Medulla oblongata (tissue), 1 donor: ENCODE measurements around the gene MECP2.
"Not testable (repeated sequence)": the region's sequence is repeated elsewhere in the genome, so short reads cannot be mapped to it uniquely, and the experiment has no call there.

Experiments
- DNase-seq: peaks from one replicate; pipeline ENCODE4 v3.0.0-alpha.2; 2015; ENCODE audit errors: extremely low spot score

MECP2 gene

DNA sequence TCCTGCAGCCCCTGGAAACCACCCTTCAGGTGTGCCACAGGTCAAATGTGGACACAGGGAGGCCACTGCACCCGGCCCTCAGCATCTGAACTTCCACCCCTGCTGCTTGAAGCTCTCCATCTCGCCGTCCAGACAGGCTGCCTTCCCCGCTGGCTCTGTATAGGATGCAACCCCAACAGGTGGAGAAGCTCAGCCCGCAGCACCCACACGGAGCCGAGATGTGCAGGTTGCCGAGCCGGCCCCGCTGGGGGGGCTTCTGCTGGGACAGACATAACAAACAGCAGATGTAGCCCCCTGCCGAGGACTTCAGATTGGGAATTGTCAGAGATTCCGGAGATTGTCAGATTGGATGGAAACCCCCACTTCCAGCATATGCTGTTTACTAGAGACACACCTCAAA, 104.4 kb downstream of the MECP2 start:
- no peak for DNase-seq

DNA sequence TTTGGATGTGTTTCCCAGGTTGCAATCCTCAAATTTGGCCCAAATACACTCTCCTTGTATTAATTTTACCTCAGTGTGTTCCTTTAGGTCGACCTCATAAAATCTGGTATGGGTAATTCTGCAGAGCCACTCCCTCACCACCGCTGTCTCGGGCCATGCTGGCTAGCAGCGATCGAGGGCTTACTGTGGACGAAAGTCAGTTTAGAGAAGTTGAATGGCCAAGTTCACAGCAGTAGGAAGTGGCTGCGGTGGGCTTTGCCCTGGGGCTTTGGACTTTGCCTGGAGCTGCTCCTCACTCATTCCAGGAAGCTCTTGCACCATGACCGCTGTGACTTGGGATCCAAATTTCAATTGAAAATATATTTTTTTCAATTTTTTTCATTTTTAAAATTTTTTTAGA, 105.3 kb downstream of the MECP2 start:
- DNase-seq, result no peak

DNA sequence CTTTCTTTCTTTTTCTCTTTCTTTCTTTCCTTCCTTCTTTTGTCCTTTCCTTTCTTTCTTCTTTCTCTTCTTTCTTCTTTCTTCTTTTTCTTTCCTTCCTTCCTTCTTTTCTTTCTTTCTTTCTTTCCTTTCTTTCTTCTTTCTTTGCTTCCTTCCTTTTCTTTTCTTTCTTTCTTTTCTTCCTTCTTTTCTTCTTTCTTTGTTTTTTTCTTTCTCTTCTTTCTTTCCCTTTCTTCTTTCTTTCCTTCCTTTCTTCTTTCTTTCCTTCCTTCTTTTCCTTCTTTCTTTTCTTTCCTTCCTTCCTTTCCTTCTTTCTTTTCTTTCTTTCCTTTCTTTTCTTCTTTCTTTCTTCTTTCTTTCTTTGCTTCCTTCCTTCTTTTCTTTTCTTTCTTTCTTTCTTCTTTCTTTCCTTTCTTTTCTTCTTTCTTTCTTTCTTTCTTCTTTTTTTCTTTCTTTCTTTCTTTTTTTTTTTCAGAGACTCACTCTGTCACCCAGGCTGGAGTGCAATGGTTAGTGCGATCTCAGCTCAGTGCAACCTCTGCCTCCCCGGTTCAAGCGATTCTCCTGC, 106.4 kb downstream of the MECP2 start:
- no peak for DNase-seq

DNA sequence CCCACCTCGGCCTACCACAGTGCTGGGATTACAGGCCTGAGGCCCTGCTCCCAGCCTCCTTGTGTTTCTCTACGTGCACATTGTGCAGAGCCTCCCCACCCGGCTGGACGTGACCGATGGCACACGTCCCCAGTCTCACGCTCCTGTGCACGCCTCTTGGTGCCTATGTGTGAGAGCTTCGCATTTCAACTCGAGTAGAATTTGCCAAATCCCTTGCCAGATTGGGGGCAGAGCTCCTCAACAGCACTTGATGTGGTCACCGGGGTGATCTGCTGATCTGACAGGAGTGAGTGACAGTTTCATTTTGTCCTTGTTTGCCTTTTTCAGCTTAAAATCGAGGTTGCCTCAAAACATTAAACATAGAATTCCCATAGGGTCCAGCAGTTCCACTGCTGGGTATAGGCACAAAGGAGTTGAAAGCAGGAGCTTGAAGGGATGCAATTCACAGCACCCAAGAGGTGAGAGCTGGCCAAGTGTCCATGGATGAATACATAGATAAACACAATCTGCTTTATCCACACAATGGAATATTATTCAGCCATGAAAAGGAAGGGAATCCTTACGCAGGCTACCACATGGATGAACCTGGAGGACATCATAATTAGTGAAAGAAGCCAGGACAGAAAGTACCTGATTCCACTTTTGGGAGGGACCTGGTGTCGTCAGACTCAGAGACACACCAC, 107.4 kb downstream of the MECP2 start:
- no peak for DNase-seq

DNA sequence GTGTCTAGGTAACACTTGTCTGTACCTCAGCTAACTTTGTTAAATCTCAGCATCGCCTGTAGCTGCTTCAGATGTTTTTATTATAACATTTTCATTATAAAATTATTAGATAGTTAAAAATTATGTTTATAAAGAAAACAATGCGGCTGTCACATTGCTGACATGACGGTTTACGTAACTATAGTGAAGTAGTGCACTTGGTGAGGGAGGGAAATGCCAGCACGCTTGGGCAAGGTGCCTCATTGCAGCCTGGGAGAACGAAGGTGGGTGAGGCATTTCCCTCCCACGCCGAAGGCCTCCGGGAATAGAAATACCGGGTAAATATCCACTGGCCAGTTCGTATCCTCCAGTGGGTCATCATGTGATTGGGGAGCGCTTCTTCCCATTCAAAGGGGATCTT, 109.0 kb downstream of the MECP2 start:
- DNase-seq, result no peak

DNA sequence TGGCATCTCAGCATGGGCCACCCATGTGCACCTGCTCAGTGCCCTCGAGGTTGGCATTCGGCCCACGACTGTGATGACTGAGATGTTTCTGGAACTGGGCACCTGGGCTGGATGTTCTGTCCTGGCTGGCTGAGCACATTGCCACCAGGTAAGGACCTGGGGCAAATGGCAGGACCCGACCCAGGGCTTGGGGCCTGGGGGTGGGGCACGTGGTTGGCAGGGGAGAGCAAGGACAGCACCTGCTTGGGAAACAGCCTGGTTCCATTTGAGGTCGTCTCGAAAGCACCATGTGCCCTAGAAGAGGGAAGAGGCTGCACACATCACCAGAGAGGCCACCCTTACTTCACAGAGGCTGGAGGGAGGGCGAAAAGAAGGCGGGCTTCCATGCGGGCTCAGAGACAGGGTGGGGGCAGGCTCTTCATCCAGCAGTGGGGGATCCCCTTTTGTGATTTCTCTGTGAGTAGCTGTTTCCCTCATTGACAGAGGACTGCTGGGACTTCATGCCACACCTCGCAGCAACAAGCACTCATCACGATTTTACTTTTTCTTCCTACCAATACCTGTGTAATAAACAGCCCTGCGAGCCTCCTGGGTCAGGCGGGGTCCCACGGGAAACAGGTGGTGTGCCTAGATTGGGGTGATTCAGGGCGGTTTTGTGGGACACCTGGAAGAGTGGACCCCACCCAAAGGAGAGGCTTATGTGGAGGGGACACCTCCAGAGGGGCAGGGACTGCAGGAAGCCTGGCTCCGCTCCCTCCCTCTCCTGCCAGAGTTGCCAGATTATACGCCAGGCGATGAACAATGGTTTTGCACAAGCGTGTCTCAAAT, 113.0 kb downstream of the MECP2 start:
- DNase-seq, result no peak

DNA sequence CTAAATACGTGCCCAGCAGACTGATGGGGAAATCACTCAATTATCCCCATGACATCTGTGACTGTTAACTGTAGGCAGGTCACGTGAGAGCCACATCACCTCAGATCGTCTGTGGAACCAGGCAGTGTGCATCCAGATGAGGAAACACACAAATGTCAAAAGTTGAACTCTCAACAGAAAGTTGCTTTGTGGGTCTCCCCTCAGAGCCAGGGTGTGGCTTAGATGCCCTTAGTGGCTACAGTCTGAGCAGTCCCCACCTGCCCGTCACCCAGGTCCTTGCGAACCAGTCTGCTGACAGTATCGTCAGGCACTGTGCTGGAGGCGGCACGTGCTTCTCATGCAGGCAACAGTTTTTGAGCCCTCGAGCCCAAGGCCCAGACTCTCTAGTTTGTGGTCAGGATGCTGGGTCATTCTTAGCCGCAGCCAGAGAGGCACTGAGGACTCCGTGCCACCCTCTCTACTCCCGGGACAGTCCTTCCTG, 114.2 kb downstream of the MECP2 start:
- DNase-seq, result no peak

DNA sequence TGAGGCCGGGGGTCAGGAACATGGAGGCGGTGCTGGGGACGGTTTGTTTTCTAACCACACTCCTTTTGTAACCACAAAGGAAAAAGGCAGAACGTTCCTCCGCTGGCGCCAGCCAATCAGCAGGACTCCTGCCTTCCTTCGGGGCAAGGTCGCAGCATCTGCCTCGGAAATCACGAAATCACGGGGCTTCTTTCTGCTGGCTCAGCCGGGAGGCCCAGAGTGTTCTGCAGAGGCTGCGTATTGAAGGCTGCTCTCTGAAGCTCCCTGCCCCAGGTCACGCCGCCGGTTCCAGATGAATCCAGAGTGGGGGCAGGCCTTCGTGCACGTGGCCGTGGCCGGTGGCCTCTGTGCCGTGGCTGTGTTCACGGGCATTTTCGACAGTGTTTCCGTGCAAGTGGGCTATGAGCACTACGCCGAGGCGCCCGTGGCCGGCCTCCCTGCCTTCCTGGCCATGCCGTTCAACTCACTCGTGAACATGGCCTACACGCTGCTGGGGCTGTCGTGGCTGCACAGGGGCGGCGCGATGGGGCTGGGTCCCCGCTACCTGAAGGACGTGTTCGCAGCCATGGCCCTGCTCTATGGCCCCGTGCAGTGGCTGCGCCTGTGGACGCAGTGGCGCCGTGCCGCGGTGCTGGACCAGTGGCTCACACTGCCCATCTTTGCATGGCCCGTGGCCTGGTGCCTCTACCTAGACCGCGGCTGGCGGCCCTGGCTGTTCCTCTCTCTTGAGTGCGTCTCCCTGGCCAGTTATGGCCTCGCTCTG, 115.6 kb downstream of the MECP2 start:
- DNase-seq, result peak; percentile 56

DNA sequence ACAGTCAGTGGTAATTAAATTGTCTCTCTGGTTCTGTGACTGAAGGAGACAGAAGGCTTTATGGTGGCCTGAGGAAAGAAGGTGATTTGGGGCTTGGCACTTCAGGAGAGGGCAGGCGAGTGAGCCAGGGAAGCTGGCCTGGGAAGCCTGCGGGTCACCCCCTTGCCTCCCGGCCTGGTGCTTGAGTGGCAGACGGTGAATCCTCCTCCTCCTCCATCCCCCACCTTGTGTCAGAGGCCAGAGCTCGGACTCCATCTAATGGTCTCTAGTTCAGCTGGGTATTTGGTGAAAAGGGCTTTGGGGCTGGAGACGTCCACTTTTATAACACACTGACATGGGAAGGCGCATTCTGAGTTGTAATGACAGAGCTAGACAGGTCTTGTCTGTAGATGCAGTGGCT, 116.3 kb downstream of the MECP2 start:
- no peak for DNase-seq

DNA sequence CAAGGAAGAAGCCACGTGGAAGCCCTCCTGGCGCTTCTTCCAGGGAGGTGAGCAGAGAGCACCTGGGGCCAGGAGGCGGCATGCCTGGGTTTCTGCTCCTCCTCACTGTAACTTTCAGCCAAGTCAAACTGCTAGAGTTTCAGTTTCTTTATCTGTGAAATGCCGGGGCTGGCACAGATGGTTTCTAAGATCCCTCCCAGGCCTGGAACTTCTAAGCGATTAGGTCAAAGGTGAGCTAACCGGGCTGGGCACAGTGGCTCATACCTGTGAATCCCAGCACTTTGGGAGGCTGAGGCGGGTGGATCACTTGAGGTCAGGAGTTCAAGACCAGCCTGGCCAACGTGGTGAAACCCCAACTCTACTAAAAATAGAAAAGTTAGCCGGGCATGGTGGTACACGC, 117.1 kb downstream of the MECP2 start:
- not testable (repeated sequence) for DNase-seq

DNA sequence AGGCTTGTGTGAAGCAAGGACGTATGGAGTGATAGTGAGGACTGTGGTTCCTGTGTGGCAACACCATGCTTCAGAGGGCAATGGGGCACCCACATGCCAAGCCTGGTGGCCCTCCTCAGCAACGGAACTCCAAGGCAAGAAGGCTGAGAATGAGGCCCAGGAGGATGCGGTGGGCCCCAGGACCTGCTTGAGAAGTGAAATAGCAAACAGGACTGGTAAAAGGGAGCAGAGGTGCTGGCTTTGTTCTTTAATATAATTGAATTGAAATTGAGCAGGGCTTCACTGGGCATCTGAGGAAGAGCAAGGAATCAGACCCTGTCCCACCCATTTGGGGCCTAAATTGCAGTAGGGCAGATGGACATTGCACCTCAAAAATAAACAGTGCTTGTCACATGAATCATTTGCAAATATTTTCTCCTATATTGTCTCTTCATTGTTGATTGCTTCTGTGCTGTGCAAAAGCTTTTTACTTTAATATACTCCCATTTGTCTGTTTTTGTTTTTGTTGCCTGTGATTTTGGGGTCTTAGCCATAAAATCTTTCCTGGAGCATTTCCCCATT, 122.7 kb downstream of the MECP2 start:
- DNase-seq, result no peak

DNA sequence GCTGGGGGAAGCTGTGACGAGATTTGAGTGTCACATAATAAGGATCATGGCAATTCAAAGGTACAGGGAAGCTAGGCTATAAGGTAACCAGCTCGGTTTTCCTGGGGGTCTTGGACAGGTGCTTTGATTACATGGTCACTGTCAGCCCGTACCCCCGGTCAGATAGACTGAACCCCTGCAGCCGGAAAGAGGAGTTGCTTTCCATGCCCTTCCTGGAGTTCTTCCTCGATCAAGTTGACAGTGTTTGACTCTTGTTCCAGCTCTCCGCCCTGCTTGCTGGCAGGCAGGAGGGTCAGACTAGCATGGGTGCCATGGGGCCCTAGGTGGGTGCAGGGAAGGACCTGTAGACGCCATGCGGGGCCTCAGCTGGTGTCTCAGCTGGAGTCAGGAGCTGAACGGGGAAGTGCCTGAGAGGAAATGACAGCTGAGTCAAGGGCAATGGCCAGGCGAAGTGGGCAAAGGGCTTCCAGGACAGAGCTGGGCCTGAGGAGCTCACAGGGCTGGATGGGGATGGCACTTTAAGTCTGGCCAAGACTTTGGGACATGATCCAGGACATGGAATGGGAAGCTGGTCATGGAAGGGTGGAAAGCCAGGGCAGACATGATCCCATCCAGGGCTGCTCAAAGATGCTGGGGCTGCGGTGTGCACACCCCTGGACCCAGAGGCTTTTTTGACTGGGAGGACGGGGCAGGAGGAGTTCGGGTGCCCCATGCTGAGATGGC, 123.4 kb downstream of the MECP2 start:
- no peak for DNase-seq

DNA sequence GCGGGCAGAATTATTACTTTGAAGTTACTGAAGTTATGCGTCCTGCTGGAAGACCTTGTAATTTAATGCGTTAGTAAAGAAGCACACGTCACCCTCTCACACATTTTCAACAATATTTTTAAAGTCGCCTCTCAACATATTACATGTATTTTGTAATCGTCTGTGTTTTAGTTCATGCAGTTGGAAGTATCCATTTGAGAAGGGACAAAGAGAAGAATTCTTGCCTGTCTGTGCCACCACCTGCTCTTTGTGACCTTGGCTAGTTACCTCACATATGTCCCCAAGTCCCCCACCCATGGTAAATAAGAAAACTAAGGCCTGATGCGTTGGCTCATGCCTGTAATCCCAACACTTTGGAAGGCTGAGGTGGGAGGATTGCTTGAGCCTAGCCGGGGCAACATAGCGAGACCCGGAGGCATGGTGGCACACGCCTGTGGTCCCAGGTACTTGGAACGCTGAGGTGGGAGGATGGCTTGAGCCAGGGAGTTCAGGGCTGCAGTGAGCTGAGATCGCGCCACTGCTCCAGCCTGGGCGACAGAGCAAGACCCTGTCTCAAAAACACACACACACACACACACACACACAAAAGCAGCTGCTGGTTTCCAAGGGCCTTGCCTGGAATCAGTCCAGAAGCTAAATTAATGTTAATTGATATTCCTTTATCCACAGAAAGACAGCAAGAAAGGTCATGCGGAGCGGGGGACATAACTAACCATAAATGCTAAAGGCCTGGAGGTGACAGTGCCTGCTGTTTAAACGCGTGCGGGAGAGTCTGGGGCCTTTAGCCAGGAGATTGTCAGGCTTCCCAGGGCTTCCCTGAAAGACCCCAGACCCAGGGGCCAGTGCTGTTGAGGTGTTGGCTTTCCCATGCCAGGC, 124.2 kb downstream of the MECP2 start:
- no peak for DNase-seq

DNA sequence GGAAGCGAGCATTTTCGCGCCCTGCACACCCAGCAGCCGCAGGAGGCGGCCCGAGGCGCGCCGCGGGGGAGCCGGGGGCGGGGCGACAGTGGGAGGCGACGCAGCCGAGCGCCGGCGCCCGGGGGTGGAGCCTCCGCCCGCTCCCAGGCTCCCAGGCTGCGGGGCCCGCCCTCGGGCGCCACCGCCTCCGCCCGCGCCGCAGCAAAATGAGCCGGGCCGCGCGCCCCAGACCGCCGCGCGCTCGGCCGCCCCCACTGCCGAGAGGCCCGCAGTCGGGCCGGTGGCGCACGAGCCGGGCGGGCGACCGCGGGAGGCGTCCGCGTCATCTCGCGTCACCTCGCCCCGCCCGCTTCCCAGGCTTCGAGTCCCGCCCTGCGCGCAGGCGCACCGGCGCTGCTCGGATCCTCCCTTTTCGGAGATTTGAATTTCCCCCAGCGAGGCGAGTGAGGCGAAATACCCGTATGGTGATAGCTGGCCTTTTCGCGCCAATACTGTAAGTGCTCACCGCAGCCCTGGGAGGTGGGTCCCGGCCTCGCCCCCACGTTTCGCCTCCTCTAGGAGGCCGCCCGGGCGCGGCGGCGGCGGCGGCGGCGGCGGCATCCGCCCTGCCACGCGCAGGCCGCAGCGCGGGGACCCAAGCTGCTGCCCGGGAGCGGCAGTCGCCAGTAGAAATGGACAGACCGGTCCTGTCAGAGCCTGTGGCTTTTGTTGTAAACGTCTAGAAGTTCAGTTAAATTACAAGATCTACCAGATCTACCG, 125.0 kb downstream of the MECP2 start, which contains the start of gene TMEM187:
Gene TMEM187, plus strand, starts transcription at position 387 of the 759 bp plus-strand sequence. CDS start 9,309 bp downstream, outside the sequence.
- DNase-seq, result peak; percentile 85
